ENCODE data around the gene POU6F2.

DNA sequence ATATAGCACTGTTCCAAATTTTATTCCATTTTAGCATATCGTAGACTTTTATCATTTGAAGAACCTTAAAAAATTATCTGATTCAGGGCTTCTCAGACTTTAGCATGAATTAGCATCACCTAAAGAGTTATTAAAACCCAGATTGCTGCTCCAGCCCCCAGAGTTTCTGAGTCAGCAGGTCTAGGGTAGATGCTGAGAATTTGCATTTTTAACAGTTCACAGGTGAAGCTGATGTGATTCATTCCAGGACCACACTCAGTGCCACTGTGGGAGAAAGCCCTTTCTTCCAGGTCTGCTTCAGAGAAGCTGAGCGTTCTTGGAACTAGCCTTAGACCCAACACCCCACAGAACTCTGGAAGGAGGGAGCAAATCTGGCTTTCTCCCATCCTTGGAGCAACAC lies 414.4 kb downstream of the POU6F2 start:
- TF ChIP-seq CTCF (tag by site-specific recombination; IDR thresholded peaks at IDR 0.05) (no peak), ZNF561 (tag by site-specific recombination; IDR thresholded peaks at IDR 0.05; ENCODE audit: borderline replicate concordance) (no peak), ZNF513 (tag by site-specific recombination; IDR thresholded peaks at IDR 0.05) (no peak), ZNF23 (tag by site-specific recombination; IDR thresholded peaks at IDR 0.05; ENCODE audit: borderline replicate concordance) (no peak), ZBTB49 (tag by site-specific recombination; IDR thresholded peaks at IDR 0.05; ENCODE audit: low read depth) (no peak)
- TF ChIP-seq, protein P1, sequence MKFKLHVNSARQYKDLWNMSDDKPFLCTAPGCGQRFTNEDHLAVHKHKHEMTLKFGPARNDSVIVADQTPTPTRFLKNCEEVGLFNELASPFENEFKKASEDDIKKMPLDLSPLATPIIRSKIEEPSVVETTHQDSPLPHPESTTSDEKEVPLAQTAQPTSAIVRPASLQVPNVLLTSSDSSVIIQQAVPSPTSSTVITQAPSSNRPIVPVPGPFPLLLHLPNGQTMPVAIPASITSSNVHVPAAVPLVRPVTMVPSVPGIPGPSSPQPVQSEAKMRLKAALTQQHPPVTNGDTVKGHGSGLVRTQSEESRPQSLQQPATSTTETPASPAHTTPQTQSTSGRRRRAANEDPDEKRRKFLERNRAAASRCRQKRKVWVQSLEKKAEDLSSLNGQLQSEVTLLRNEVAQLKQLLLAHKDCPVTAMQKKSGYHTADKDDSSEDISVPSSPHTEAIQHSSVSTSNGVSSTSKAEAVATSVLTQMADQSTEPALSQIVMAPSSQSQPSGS (tag by site-specific recombination; IDR thresholded peaks at IDR 0.05; ENCODE audit: low read depth) = no peak
- TF ChIP-seq, protein P2, sequence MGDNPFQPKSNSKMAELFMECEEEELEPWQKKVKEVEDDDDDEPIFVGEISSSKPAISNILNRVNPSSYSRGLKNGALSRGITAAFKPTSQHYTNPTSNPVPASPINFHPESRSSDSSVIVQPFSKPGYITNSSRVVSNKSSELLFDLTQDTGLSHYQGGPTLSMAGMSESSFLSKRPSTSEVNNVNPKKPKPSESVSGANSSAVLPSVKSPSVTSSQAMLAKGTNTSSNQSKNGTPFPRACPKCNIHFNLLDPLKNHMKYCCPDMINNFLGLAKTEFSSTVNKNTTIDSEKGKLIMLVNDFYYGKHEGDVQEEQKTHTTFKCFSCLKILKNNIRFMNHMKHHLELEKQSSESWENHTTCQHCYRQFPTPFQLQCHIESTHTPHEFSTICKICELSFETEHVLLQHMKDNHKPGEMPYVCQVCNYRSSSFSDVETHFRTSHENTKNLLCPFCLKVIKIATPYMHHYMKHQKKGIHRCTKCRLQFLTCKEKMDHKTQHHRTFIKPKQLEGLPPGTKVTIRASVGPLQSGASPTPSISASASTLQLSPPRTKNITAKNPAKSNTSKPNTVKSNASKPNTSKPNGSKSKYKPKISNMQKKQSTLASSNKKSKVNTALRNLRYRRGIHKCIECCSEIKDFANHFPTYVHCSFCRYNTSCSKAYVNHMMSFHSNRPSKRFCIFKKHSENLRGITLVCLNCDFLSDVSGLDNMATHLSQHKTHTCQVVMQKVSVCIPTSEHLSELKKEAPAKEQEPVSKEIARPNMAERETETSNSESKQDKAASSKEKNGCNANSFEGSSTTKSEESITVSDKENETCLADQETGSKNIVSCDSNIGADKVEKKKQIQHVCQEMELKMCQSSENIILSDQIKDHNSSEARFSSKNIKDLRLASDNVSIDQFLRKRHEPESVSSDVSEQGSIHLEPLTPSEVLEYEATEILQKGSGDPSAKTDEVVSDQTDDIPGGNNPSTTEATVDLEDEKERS (tag by site-specific recombination; IDR thresholded peaks at IDR 0.05) = no peak

All from HEK293 (cell line).